Keratinocyte (primary cell): ENCODE results near the gene HRCT1. TPM values are rescaled to one million over a fixed set of nuclear protein-coding genes. Genes with fewer than 3 reads are reported as not detected.
"Not testable (repeated sequence)": the region's sequence is repeated elsewhere in the genome, so short reads cannot be mapped to it uniquely, and the experiment has no call there.

Experiments
- DNase-seq: peaks from one replicate; pipeline ENCODE4 v3.0.0-alpha.2; 2011; ENCODE audit warnings: low read depth, missing footprints, low spot score
- FAIRE-seq: peaks from 2 replicates; lab custom pipeline; 2011; peaks lifted over from hg19 to GRCh38; lab: Jason Lieb, UNC
- H2AFZ ChIP-seq: 2 replicates; pipeline ENCODE4 v1.6.0; 2012; ENCODE audit warnings: low read length, control low read depth, inconsistent platforms; ENCODE audit not compliant: control insufficient read depth
- H3K27ac ChIP-seq: 2 replicates; pipeline ENCODE4 v1.5.1; 2011; ENCODE audit warnings: low read length; ENCODE audit not compliant: control insufficient read depth, insufficient read depth
- H3K27me3 ChIP-seq: 3 replicates; pipeline ENCODE4 v1.6.0; 2011; ENCODE audit warnings: low read length; ENCODE audit not compliant: control insufficient read depth, insufficient read depth; ENCODE audit errors: extremely low read depth
- H3K36me3 ChIP-seq, 2 experiments: 2 replicates in 1 of 2; 3 replicates in 1 of 2; pipeline ENCODE4 v1.5.1; 2011; ENCODE audit warnings: low read length in 2 of 2, mild to moderate bottlenecking in 1 of 2; ENCODE audit not compliant: control insufficient read depth in 2 of 2, insufficient read depth in 2 of 2; ENCODE audit errors: extremely low read depth in 1 of 2
- H3K4me1 ChIP-seq: 3 replicates; pipeline ENCODE4 v1.5.1; 2011; ENCODE audit warnings: low read length; ENCODE audit not compliant: control insufficient read depth, insufficient read depth; ENCODE audit errors: extremely low read depth
- H3K4me2 ChIP-seq: 3 replicates; pipeline ENCODE4 v1.6.0; 2011; ENCODE audit warnings: low read depth, low read length; ENCODE audit not compliant: control insufficient read depth, insufficient read depth; ENCODE audit errors: extremely low read depth
- H3K4me3 ChIP-seq, 3 experiments: fragments of 200-600 bp in 1 of 3; sonication (generic) in 1 of 3; 2 replicates in 2 of 3; 3 replicates in 1 of 3; pipeline ENCODE4 v1.5.1; 2011 to 2016; ENCODE audit warnings: low read length in 3 of 3, mild to moderate bottlenecking in 3 of 3, control low read depth in 2 of 3, inconsistent platforms in 1 of 3, low read depth in 1 of 3, mixed read lengths in 1 of 3, mixed run types in 1 of 3, moderate library complexity in 1 of 3; ENCODE audit not compliant: control insufficient read depth in 2 of 3, insufficient read depth in 2 of 3; ENCODE audit errors: extremely low read depth in 1 of 3
- H3K79me2 ChIP-seq: 2 replicates; pipeline ENCODE4 v1.6.0; 2012; ENCODE audit warnings: low read length; ENCODE audit not compliant: control insufficient read depth, insufficient read depth
- H3K9ac ChIP-seq: 3 replicates; pipeline ENCODE4 v1.6.0; 2011; ENCODE audit warnings: low read length; ENCODE audit not compliant: control insufficient read depth, insufficient read depth; ENCODE audit errors: extremely low read depth
- H3K9me1 ChIP-seq: 3 replicates; pipeline ENCODE4 v1.6.0; 2011; ENCODE audit warnings: low read length; ENCODE audit not compliant: control insufficient read depth, insufficient read depth; ENCODE audit errors: extremely low read depth
- H3K9me3 ChIP-seq: 2 replicates; pipeline ENCODE4 v1.5.1; 2012; ENCODE audit warnings: low read depth, low read length; ENCODE audit not compliant: control insufficient read depth
- H4K20me1 ChIP-seq: 3 replicates; pipeline ENCODE4 v1.6.0; 2011; ENCODE audit warnings: low read length; ENCODE audit not compliant: control insufficient read depth, insufficient read depth; ENCODE audit errors: extremely low read depth
- EZH2 ChIP-seq: IDR thresholded peaks from one replicate; pipeline ENCODE4 v1.6.1; 2012; ENCODE audit warnings: inconsistent platforms, mild to moderate bottlenecking, low read length, moderate library complexity
- dilution Hi-C: fragments of 300-500 bp; cut with MboI; formaldehyde crosslinking; loops from one replicate; pipeline ENCODE4 v1.7.0; 2020; ENCODE audit warnings: low sequenced_read_pairs; ENCODE audit not compliant: extremely low pct_ligation_motif_present
- polyA plus RNA-seq, 5 experiments: library from polyadenylated mRNA; depleted of rRNA in 3 of 5; stranded (reverse) in 3 of 5; stranded (forward) in 1 of 5; unstranded in 1 of 5; fragments of >200 nt; gene quantifications; 1 replicate in 1 of 5; 2 replicates in 3 of 5; 3 replicates in 1 of 5; pipeline versions ENCODE4 v1.2.1 to v1.2.3, GENCODE V29; 2011 to 2012; ENCODE audit warnings: missing spikeins in 2 of 5, low read depth in 1 of 5, low replicate concordance in 1 of 5
- TF ChIP-seq, protein P1 (sequence below), 3 experiments: IDR thresholded peaks in 1 of 3; conservative IDR thresholded peaks in 1 of 3; optimal IDR thresholded peaks in 1 of 3; 2 replicates in 2 of 3; 3 replicates in 1 of 3; pipeline versions ENCODE3 to v1.5.1; 2011; ENCODE audit warnings: low read length in 3 of 3, mild to moderate bottlenecking in 3 of 3, moderate library complexity in 2 of 3, control low read depth in 1 of 3, inconsistent platforms in 1 of 3; ENCODE audit not compliant: insufficient read depth in 2 of 3; ENCODE audit errors: extremely low read depth in 1 of 3

The HRCT1 gene
- polyA plus RNA-seq, 1 donor (not counting 4 experiments of a cell fraction or from before 2014, with no cell fraction given): not detected

DNA sequence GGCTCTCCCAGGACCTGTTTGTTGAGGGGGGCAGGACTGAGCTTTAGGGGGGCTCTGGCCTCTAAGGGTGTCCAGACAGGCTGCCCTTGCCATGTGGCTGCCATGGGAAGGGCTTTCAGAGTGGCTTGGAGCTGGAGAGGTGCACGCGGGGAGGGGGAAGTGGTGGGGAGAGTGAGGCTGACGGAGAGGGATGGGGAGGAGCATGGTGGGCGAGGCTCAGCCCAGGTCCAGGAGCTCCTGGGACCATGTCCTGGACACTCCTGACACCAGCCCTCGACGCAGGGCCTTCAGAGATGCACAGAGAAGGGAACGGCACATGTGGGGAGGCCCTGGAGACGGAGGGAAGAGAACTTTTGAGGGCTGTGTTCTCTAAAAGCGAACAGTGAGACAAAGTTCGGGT is 5.7 kb downstream of the HRCT1 start:
- no peaks in the 10 kb centered on the region for H3K9me3 ChIP-seq
- H3K27ac ChIP-seq: no peak overlapping the region
- no peaks in the 10 kb centered on the region for H3K36me3 ChIP-seq
- DNase-seq: no peak
- no peak overlapping the region for H3K4me3 ChIP-seq
- H3K27me3 ChIP-seq: no peaks in the 10 kb centered on the region
- H2AFZ ChIP-seq: no peak overlapping the region
- no peak overlapping the region for H3K4me2 ChIP-seq
- H3K79me2 ChIP-seq: no peaks in the 10 kb centered on the region
- H3K4me1 ChIP-seq: peaks cover 28% of the 10 kb centered on the region
- H3K9ac ChIP-seq: no peak overlapping the region
- dilution Hi-C loops: no loop called here
- TF ChIP-seq, protein P1, sequence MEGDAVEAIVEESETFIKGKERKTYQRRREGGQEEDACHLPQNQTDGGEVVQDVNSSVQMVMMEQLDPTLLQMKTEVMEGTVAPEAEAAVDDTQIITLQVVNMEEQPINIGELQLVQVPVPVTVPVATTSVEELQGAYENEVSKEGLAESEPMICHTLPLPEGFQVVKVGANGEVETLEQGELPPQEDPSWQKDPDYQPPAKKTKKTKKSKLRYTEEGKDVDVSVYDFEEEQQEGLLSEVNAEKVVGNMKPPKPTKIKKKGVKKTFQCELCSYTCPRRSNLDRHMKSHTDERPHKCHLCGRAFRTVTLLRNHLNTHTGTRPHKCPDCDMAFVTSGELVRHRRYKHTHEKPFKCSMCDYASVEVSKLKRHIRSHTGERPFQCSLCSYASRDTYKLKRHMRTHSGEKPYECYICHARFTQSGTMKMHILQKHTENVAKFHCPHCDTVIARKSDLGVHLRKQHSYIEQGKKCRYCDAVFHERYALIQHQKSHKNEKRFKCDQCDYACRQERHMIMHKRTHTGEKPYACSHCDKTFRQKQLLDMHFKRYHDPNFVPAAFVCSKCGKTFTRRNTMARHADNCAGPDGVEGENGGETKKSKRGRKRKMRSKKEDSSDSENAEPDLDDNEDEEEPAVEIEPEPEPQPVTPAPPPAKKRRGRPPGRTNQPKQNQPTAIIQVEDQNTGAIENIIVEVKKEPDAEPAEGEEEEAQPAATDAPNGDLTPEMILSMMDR (optimal IDR thresholded peaks at IDR 0.05 in 1 of 3, IDR thresholded peaks at IDR 0.05 in 1 of 3, conservative IDR thresholded peaks at IDR 0.05 in 1 of 3; ENCODE audit: extremely low read depth in 1 of 3, insufficient read depth in 2 of 3, low read length in 3 of 3): no peak
- TF ChIP-seq EZH2: no peak
- no peaks in the 10 kb centered on the region for H3K9me1 ChIP-seq
- H4K20me1 ChIP-seq: no peaks in the 10 kb centered on the region
- no peak for FAIRE-seq

DNA sequence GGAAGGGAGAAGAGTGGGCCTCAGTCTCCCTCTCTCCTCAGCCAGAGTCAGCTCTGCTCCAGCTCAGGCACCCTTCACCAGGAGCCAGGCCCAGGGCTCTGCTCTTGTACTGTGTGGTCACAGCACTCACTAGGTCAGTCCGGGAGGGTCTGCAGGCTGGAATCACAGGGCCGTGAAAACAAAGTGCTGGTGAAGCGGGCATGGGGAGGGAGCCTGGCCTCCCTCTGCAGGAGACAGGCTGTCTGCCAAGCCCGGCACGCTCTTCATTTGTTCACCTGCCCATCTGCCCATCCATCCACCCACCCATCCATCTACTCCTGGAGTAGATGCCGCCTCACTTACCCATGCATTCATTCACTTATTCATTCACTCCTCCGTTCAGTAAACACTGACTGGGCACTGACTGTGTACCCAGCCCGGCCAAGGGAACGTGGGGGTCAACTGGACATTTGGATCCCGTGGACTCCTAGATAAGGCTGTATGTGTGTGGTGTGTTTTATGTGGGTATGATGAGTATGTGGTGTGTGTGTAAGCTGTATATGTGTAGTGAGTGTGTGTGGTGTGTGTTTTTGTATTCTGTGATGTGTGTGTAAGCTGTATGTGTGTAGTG is 6.9 kb downstream of the HRCT1 start:
- no peak for DNase-seq
- no peak overlapping the region for H3K4me3 ChIP-seq
- no peak for FAIRE-seq
- H4K20me1 ChIP-seq: no peaks in the 10 kb centered on the region
- H2AFZ ChIP-seq: no peak overlapping the region
- no peaks in the 10 kb centered on the region for H3K36me3 ChIP-seq
- no peak overlapping the region for H3K9ac ChIP-seq
- no peaks in the 10 kb centered on the region for H3K9me3 ChIP-seq
- H3K27me3 ChIP-seq: no peaks in the 10 kb centered on the region
- dilution Hi-C loops: no loop called here
- no peak for TF ChIP-seq EZH2
- TF ChIP-seq, protein P1 (optimal IDR thresholded peaks at IDR 0.05 in 1 of 3, IDR thresholded peaks at IDR 0.05 in 1 of 3, conservative IDR thresholded peaks at IDR 0.05 in 1 of 3; ENCODE audit: extremely low read depth in 1 of 3, insufficient read depth in 2 of 3, low read length in 3 of 3): no peak
- H3K27ac ChIP-seq: no peak overlapping the region
- no peaks in the 10 kb centered on the region for H3K79me2 ChIP-seq
- H3K4me1 ChIP-seq: peaks cover 16% of the 10 kb centered on the region
- H3K4me2 ChIP-seq: no peak overlapping the region
- no peaks in the 10 kb centered on the region for H3K9me1 ChIP-seq

DNA sequence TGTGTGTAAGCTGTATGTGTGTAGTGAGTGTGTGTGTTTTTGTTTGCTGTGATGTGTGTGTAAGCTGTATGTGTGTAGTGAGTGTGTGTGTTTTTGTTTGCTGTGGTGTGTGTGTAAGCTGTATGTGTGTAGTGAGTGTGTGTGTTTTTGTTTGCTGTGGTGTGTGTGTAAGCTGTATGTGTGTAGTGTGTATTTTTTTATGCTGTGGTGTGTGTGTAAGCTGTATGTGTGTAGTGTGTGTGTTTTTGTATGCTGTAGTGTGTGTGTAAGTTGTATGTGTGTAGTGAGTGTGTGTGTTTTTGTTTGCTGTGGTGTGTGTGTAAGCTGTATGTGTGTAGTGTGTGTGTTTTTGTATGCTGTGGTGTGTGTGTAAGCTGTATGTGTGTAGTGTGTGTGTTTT is 7.4 kb downstream of the HRCT1 start:
- H3K27me3 ChIP-seq, H2AFZ ChIP-seq, H4K20me1 ChIP-seq, H3K9ac ChIP-seq, FAIRE-seq, H3K4me3 ChIP-seq, H3K4me2 ChIP-seq, DNase-seq, H3K9me1 ChIP-seq, H3K36me3 ChIP-seq, H3K9me3 ChIP-seq, H3K79me2 ChIP-seq, dilution Hi-C loops, H3K27ac ChIP-seq: not testable (repeated sequence)
- peaks cover 11% of the 10 kb centered on the region for H3K4me1 ChIP-seq
